Measurements from ENCODE around the gene MCEE.

- TF ChIP-seq CTCF (IDR thresholded peaks at IDR 0.05; ENCODE audit: insufficient read depth, low read length), result no peak
- TF ChIP-seq REST (IDR thresholded peaks at IDR 0.05; ENCODE audit: insufficient replicate concordance, low read depth), result no peak
Measured at GRCh38 chr2:71153585-71154224, 23.7 kb upstream of the MCEE start.
